GM19099 (cell line): Measurements from ENCODE around the gene CFDP1.

Experiments
- POLR2A ChIP-seq: IDR thresholded peaks from 3 replicates; pipeline ENCODE4 v1.6.1; 2011; ENCODE audit warnings: low read depth; ENCODE audit not compliant: insufficient read length; ENCODE audit errors: extremely low read depth

CFDP1 gene

GRCh38 chr16:75282466-75283281, 150.6 kb downstream of the CFDP1 start:
- TF ChIP-seq POLR2A: no peak

GRCh38 chr16:75281826-75282225, 151.5 kb downstream of the CFDP1 start:
- TF ChIP-seq POLR2A: no peak

GRCh38 chr16:75280331-75280804, 152.9 kb downstream of the CFDP1 start:
- TF ChIP-seq POLR2A: no peak

GRCh38 chr16:75279305-75279704, 154.0 kb downstream of the CFDP1 start:
- TF ChIP-seq POLR2A: no peak

GRCh38 chr16:75273054-75273925, 160.0 kb downstream of the CFDP1 start:
- TF ChIP-seq POLR2A: no peak

GRCh38 chr16:75272097-75272551, 161.2 kb downstream of the CFDP1 start:
- TF ChIP-seq POLR2A: no peak

- TF ChIP-seq POLR2A: no peak
These were observed 161.7 kb downstream of the CFDP1 start for GRCh38 chr16:75271441-75272096.

GRCh38 chr16:75267631-75268264, 165.6 kb downstream of the CFDP1 start:
- TF ChIP-seq POLR2A: no peak

- TF ChIP-seq POLR2A: no peak
These were observed 166.3 kb downstream of the CFDP1 start for GRCh38 chr16:75266738-75267630.

- peak; percentile 37 for TF ChIP-seq POLR2A
These were observed 167.2 kb downstream of the CFDP1 start for GRCh38 chr16:75265911-75266701.

GRCh38 chr16:75264999-75265910, 168.0 kb downstream of the CFDP1 start:
- TF ChIP-seq POLR2A: no peak

- no peak for TF ChIP-seq POLR2A
These were observed 168.8 kb downstream of the CFDP1 start for GRCh38 chr16:75264457-75264998.
